T follicular helper cell (primary cell): ENCODE measurements around the gene ZNF823.

ENCODE experiments used
- DNase-seq: peaks from one replicate; pipeline ENCODE4 v3.0.0-alpha.2; 2020; ENCODE audit warnings: low read depth

ZNF823 gene

DNA sequence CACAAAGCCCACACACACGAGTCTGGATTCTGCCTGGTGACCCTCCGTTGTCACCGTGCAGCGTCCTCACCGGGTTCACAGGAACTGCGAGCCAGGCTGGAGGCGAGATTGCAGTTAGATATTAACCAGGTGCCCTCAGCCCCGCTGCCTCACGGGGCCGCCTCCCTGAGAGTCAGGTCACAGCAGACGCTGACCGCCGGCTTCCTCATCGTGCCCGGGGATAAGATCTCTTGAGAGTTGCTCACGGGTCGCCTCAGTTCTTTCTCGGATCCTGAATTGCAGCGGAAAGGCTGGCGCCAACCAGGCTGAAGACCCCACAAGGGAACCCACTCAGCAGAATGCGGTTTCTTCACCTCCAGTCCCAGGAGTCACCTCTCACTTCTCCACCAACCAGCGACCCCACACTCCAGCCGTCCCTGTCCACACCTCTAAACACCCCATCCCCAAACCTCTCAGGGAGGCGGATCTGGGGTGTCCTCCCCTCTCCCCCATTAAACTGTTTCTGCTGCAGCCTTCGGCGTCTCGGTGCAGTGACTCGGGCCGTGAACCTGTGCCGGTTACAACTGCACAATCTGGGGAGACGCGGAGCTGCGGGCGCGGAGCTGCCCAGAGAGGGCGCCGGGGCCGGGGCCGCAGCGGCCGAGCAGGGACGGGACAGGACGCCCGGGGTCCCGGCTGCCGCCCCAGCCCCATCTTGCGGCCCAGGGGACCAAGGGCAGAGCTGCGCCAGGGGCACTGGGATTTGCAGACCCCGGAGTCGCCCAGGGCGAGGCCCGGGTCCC, 591 bp downstream of the ZNF823 start:
- DNase-seq = no peak

DNA sequence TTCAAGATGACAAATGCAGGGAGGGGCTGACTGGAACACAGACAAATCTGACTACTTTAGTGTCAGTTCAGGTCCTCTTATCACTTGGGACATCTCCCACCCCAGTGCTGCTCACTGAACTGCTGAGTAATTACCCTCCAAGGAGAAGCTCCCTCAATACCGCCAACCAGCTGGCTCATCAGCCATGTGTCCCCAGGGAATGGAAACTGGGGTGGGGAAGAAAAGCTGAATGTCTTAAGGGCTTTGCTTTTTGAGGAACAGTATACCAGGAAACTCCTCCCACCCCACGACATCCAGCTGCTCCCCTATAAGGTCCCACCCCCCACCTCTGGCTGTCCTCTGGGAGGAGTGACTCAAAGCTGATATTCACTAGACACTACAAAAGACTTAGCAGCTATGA, 2.0 kb downstream of the ZNF823 start:
- DNase-seq = no peak

DNA sequence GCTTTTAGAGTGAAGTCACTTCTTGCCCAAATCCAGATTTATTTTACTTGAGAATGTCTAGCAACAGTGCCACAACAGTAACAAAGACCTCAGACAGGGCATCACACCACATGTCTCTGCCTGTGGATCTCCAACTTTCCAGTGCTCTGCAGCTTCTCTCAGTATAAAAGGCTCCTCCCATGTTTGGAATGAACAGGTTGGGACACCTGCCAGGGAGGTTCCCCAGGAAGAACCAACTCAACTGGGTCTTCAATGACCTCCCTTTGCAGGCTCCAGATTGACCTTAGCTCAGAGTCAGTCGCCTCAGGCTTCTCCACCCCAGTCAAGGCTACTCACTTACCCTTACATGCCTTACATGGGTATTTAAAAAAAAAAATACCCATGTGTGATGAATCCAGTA, 3.4 kb downstream of the ZNF823 start:
- no peak for DNase-seq

DNA sequence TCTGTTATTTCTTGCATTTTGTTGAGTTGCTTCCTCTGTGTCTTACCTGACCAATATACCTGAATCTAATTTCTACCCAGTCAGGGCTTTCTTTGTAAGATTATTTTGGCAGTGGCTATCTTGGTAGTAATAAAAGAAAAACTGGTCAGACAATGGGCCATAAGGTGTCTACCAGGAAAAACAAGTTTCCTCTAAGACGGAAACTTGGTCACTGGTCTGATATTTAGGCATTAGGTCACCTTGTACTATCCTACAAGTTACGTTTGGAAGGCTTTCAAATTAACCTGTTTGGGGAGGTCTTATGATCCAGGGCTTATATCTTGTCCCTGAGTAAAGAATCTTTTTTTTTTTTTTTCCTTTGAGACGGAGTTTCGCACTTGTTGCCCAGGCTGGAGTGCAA, 9.2 kb downstream of the ZNF823 start:
- no peak for DNase-seq

DNA sequence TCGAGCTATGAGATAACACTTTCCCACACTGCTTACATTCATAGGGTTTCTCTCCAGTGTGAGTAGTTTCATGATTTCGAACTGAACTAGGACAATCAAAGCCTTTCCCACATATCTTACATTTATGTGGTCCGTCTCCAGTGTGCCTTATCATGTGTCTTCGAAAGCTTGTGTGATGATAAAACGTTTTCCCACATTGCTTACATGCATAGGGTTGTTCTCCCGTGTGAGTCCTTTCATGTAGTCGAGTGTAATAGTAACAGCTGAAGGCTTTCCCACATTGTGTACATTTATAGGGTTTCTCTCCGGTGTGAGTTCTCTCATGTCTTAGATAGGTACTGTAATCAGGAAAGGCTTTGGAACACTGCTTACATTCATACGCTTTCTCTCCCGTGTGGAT, 16.3 kb downstream of the ZNF823 start:
- DNase-seq = no peak

DNA sequence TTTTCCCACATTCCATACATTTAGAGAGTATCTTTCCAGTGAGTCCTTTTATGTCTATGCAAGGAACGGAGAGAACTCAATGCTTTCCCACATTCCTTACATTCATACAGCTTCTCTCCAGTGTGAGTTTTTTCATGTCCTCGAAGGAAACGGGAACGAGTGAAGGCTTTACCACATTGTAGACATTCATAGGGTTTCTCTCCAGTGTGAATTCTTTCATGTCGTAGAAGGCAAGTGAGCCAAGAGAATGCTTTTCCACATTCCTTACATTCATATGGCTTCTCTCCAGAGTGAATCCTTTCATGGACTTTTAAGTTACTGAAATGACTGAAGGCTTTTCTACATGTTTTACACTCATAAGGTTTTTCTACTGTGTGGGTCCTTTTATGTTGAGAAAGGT, 17.1 kb downstream of the ZNF823 start:
- no peak for DNase-seq

DNA sequence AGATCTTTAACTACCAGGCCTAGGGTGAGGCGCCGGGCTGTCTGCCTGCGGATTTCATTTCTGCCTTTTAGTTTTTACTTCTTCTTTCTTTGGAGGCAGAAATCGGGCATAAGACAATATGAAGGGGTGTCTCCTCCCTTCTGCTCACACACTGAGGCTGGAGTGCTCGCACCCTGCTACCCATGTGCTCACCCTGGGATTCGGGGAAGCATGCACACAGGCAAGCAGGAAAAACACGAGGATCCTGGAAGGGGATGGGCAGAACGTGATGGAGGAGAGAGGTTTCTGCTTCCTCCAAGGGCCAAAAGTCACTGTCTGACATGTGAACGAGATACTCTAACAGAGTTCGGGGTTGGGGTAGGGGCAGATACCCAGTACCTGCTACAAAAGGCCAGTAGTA, 28.4 kb downstream of the ZNF823 start:
- DNase-seq = no peak

DNA sequence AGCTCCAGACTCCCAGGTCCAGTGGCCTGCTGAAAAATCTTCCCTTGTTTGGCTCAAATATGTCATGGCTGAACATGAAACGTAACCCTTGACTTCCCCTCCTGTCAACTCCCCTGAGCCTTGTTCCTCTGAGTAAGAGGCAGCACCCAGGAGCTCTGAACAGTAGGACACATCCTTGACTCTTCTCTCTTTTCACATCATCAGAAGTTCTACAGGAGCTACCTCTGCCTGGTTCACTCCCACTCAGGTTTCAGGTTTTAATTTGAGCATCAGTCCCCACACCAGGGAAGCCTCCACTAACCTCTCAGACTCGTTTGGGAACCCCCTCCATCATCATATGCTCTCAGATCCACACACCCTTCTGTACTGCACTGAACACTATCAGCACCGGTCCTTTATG, 30.3 kb downstream of the ZNF823 start:
- DNase-seq = no peak

DNA sequence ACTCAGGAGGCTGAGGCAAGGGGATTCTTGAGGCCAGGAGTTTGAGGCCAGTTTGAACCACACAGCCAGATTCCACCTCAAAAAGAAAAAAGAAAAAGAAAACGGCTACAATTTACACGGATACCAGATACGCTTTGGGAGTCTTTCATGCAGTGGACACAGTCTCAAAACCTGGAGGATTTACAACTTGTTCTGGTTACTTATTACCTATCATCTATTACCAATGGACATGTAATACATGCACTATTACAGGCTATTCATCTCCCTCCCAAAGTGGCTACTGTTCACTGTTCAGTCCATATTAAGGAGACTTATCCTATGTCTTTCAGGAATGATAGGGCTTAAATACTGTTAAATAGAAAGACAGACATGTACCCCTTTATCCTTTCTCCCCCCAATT, 33.3 kb downstream of the ZNF823 start:
- no peak for DNase-seq

DNA sequence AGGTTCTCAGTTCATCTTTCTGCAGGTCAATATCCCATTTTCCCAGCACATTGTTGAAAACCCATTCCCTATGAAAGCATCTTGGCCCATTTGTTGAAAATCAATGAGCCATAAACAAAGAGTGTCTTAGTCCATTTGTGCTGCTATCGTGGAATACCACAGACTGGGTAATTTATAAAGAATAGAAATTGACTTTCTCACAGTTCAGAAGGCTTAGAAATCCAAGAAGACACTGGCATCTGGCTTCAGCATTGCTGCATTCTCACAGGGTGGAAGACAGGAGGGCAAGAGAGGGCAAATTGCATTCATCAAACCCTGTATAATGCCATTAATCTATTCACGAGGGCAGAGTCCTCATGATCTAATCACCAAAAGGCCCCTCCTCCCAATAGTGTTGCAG, 34.1 kb downstream of the ZNF823 start:
- no peak for DNase-seq

DNA sequence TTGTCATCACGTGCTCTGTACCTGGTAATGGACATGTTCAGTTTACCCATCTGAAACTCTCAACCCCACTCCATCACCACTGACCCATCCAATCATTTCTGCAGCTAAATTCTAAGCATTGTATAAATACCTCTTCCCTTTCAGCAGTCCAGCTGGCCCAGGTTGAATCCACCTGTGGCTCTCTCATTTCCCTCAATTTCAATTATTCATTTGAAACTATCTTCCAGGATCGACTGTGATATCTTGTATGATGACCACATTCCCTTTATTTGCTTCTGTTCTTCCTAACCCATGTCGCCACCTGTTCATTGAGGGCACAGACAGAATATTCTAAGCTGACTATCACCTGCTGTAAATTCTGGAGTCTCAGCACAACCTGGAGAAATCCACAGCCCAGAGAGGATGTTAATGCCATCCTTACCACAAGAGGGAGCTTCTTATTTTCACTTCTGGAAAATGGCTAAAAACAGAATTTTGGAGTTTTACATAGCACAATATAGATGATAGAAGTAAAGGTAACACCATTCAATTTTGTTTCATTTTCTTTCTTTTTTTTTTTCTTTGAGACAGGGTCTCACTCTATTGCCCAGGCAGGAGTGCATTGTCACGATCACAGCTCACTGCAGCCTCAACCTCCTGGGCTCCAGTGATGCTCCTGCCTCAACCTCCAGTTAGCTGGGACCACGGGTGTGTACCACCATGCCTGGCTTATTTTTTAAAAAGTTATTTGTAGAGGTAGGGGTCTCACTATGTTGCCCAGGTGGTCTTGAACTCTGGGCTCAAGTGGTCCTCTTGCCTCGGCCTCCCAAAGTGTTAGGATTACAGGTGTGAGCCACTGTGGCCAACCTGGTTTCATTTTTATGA, 38.6 kb downstream of the ZNF823 start:
- DNase-seq = no peak

DNA sequence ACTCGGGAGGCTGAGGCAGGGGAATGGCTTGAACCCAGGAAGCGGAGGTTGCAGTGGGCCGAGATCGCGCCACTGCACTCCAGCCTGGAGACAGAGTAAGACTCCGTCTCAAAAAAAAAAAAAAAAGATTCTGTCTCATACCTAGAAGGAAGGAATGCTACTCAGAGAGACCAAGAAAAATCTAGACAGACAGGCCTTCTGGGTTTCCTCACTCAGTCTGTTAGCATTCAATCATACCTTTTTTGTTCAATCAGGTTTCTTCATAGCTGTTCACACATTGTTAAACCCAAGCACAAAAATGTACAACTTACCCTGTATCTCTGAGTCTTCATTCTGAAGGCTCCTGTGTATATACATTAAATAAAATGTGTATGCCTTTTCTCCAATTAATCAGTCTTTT, 40.5 kb downstream of the ZNF823 start:
- no peak for DNase-seq

DNA sequence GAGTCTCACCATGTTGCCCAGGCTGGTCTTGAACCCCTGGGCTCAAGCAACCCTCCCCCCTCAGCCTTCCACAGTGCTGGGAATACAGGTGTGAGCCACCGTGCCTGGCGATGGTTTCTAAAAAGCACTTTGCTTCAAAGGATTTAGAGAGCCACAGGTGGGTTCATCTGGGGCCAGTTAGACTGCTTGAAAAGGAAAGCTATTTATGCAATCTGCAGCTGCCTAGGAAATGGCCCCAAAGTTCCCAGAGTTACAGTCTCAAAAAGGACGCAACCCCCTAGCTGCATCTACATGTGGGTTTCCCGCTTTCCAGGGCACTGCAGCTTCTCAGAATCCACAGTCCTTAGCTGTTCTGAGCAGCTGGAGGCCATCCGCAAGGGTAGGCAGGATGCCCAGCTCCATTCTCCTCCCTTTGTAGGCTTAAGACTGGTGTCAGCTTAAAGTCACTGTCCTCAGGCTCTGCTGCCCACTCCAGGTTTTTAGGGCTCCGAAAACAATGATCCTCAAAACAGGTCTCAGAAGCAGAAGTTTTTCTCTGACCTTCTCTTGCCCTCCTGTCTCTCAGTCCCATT, 41.4 kb downstream of the ZNF823 start:
- DNase-seq = no peak

DNA sequence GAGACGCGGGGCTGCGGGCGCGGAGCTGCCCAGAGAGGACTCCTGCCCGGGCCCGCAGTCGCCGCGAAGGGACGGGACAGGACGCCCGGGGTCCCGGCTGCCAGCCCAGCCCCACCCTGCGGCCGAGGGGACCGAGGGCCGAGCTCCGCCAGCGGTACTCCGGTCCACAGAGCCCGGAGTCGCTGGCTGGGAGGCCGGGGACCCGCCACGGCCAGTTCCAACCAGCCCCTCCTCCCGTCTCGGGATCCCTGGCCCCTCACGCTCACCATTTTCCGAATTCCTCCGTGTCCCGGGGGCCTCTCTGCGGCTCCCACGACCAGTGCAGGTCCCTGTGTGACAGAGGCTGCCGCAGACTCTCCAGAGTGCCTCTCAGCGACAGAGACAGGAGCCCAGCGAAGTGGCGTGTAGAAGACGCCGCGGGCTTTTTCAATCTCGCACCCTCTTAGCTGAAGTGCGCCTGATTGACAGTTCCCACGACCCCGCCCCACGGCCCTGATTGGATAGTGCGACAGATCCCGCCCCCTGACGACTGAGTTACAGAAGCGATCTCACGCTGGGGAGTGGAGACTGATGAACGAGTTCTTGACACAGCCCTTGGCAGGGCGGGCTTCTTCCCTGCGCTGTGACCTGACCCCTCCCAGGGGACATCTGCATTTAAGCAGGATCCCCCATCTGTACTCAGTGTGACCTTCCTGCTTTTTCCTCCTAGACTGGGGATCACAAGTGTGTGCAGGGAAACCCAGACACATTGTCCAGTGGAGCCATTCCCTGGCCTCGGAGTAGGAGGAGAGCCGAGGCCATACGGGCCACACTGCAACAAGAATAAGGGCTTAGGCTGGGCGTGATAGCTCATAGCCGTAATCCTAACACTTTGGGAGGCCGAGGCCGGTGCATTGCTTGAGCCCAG, 44.0 kb downstream of the ZNF823 start:
- peak; percentile 65 for DNase-seq

DNA sequence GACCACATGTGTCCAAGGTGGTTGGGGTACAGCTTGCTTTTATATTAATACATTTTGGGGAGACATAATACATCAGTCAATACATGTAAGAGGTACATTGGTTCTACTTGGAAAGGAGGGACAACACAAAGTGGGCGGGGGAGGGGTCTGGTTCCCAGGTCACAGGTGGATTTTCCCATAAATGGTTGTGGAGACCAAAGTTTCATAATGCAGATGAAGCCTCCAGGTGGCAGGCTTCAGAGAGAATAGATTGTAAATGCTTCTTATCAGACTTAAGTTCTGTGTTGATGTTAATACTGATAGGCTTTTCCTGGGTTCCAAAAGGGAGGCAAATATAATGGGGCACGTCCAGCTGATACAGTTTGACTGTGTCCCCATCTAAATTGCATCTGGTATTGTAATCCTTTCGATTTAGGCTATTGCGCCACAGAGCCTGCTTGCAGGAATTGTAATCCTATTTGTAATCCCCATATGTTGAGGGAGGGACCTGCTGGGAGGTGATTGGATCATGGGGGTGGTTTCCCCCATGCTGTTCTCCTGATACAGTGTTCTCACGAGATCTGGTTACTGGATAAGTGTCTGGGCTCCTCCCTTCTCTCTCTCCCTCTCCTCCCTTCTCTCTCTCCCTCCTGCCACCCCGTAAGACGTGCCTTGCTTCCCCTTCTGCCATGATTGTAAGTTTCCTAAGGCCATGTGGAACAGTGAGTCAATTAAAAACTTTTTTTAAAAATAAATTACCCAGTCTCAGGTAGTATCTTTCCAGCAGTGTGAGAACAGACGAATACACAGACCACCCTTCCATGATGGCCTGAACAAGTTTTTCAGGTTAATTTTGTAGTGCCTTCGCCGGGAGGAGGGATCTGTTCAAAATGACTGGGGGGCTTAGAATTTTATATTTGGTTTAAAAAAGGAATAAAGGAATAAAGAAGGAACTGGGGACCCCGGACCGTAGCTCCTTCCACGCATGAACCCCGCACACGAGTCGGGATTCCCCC, 44.9 kb downstream of the ZNF823 start:
- DNase-seq = no peak

DNA sequence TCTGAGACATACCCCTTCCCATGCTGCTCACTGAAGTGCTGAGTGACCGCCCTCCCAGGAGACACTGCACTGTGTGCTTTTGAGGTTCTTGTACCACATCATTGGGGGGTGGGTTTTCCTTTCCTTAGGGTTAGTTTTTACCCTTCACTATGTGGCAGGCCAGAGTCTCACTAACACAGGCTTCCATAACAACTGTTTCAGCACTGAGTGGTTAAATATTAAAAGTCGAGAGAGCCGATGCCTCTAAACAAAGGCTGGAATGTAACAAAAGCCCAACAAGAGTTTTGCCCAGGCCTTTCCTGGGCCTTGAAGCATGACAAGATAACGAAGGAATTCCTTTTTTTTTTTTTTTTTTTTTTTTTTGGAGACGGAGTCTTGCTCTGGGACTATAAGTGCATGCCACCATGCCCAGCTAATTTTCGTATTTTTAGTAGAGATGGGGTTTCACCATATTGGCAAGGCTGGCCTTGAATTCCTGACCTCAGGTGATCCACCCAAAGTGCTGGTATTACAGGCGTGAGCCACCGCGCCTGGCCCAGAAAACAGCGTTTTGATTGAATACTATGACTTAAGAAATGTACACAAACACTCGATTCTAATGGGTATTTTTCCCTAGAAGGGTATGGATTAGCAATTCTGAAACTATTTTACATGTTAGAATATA, 46.5 kb downstream of the ZNF823 start:
- DNase-seq = no peak

DNA sequence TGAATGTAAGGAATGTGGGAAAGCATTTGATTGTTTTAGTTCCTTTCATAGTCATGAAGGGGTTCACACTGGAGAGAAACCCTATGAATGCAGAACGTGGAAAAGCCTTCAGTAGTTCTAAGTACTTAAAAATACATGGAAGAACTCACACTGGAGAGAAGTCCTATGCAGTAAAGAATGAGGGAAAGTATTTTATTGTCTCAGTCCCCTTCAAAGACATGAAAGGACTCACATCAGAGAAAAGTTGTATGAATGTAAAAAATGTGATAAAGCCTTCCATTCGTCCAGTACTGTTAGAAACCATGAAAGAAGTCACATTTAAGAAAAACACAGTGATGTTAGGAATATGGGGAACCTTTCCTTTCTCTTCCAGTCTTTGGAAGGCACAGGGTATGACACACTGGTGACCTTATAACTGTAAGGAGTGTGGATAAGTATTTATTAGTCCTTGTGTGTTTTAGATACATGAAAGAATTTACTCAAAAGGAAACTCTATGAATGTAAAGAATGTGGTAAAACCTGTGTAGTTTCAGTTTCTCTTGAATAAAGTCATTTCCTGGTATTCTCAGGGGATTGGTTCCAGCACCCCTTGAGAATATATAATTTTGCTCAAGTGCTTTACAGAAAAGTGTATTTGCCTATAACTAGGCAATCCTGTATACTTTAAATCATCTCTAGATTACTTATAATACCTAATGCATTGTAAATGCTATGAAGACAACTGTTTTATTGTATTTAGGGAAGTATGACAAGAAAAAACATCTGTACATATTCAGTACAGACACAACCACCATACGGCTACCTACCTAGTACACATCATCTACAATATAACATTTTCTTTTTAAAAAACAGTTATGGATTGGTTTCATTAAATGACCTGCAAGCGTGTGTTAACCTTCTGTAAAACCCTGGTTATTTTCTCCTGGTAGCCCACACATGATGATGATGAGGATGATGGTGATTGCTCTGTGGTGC, 52.8 kb downstream of the ZNF823 start:
- no peak for DNase-seq

DNA sequence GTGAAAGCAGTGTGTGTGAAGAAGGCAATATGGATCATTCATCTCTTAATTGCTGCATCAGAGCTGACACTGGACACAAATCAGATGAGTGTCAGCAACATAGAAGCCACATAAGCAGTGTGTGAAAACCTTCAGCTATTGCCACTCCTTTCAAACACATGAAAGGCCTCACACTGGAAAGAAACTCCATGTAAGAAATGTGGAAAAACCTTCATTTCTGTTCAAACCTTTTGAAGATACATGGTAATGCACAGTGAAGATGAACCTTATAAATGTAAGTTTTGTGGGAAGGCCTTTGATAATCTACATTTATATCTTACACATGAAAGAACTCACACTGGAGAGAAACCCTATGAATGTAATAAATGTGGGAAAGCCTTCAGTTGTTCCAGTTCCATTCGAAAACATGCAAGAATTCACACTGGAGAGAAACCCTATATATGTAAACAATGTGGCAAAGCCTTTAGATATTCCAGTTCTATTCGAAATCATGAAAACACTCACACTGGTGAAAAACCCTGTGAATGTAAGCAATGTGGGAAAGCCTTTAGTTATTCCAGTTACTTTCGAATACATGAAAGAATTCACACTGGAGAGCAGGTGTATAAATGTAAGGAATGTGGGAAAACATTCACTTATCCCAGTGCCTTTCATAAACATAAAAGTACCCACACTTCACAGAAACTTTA, 53.6 kb downstream of the ZNF823 start:
- DNase-seq = no peak
